GM12872 (cell line): ENCODE measurements around the gene SORCS2.

ENCODE experiments used
- CTCF ChIP-seq: IDR thresholded peaks from 3 replicates; pipeline ENCODE4 v1.5.1; 2011; ENCODE audit warnings: low read depth, mild to moderate bottlenecking, low read length, moderate library complexity; ENCODE audit not compliant: insufficient read depth

SORCS2 gene

DNA sequence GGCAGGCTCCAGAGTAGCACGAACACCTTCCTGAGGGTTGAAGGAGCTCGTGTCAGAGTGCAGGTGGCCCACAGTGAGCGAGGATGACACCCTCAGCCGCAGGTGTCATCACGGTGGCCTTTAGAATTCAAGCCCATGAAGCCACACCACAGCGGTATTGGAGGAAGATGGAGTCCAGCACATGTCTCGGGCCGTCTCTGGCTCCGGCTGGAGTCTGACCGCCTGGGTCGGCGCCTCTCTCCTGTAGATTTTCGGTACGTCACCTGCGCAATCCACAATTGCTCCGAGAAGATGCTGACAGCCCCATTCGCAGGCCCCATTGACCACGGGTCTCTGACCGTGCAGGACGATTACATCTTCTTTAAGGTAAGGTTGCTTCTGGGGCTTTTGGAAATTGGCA is 471.8 kb downstream of the SORCS2 start:
- TF ChIP-seq CTCF: no peak

GRCh38 chr4:7665321-7665720 is 473.0 kb downstream of the SORCS2 start:
- no peak for TF ChIP-seq CTCF

DNA sequence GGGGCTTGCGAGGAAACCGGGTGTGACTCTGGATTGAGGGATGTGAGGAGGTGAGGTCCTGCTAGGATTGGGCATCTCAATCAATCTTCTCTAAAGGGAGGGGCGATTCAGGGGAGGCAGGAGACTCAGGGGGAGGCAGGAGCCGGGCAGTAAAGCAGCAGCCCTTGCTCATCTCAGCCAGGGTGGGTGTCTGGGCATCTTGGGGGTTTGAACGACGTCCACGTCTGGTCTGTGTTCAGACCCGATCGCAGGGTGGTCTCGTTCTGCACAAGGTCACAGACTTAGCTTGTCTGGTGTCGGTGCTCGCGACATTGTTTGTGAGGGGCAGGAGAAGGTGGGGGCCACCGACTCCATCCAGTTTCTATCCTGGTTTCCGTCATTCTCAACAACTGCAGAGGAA is 473.7 kb downstream of the SORCS2 start:
- no peak for TF ChIP-seq CTCF

GRCh38 chr4:7666744-7667143 is 474.4 kb downstream of the SORCS2 start:
- no peak for TF ChIP-seq CTCF

GRCh38 chr4:7668271-7668670 is 475.9 kb downstream of the SORCS2 start:
- no peak for TF ChIP-seq CTCF

GRCh38 chr4:7668826-7669225 is 476.5 kb downstream of the SORCS2 start:
- TF ChIP-seq CTCF: no peak

DNA sequence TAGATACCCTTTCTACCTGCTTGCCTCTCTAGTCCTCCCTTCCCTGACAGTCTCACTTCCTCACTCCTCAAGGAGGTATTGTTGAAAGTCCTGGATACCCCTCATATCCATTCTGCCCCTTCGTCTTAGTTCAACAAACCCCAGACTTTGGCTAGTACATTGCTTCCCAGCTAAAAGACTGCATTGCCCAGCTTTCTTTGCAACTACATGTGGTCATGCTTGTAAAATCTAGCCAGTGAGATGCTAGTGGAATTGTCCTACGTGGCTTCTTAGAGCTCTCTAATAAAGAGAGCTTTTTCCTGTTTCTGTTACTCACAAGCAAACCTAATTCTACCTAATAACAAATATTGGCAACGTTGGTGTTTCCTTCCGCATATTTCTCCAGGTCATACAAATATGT is 480.3 kb downstream of the SORCS2 start:
- no peak for TF ChIP-seq CTCF

DNA sequence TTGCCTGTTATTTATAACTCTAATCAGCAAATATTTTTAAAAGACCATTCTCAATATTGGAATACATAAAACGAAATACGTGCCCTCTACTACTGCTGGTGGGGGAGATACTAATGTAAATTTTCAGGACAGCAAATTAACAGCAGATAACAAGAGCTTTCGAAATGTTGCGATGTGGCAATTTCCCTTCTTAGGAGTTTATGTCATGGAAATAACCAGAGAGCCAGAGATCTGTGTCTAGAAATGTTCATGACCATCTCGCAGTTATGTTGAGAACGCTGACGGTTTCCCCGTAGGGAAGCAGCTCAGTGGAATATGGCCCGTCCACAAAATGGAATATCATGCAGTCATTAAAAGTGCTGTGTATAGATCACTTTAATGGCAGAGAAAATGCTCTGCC is 480.8 kb downstream of the SORCS2 start:
- no peak for TF ChIP-seq CTCF
